ENCODE data around the gene GNG3. TPM values are rescaled to one million over a fixed set of nuclear protein-coding genes. Genes with fewer than 3 reads are reported as not detected.
A peak's percentile ranks its signal among the peaks of the same experiment; 100 is the strongest.

Gene GNG3
- total RNA-seq, 1 donor, result not detected

- no peak for TF ChIP-seq CTCF (IDR thresholded peaks at IDR 0.05; ENCODE audit: extremely low read depth, low read depth, low read length)
- DNase-seq (ENCODE audit: insufficient read length, low spot score, missing footprints), result no peak
- H3K27ac ChIP-seq (ENCODE audit: low read depth, low read length), result peak overlapping the region; percentile 90
Observed at GRCh38 chr11:62752994-62753735, 45.7 kb downstream of the GNG3 start.

GRCh38 chr11:62753736-62754603, 46.5 kb downstream of the GNG3 start, which contains the start of gene ZBTB3:
Gene ZBTB3 (minus strand): TSS chr11:62754160. CDS start chr11:62753664, 496 bp downstream.
- Histone ChIP-seq H3K27me3 (ENCODE audit: insufficient read depth, low read length) (no peaks in the 10 kb centered on the region), H2AFZ (ENCODE audit: low read length) (peak within 1 kb of the TSS; percentile 98), H3K4me2 (ENCODE audit: insufficient read depth, low read length) (peak within 1 kb of the TSS; percentile 88), H4K20me1 (ENCODE audit: insufficient read depth, low read length) (no peaks in the 10 kb centered on the region), H3K79me2 (ENCODE audit: insufficient read depth, low read length) (peaks cover 22% of the 10 kb centered on the region), H3K9me3 (ENCODE audit: low read depth, low read length) (no peaks in the 10 kb centered on the region), H3K4me3 (ENCODE audit: insufficient read depth, low read length) (peak within 1 kb of the TSS; percentile 89), H3K27ac (ENCODE audit: low read depth, low read length) (peak within 1 kb of the TSS; percentile 90), H3K4me1 (ENCODE audit: insufficient read depth, low read length) (peaks cover 3% of the 10 kb centered on the region), H3K36me3 (ENCODE audit: insufficient read depth, low read length) (peaks cover 8% of the 10 kb centered on the region)
- peak; percentile 98 for DNase-seq (ENCODE audit: insufficient read length, low spot score, missing footprints)
- TF ChIP-seq CTCF (IDR thresholded peaks at IDR 0.05; ENCODE audit: extremely low read depth, low read depth, low read length), result no peak

More at GRCh38 chr11:62752994-62753735, 45.7 kb downstream of the GNG3 start:
- Histone ChIP-seq H3K4me1 (ENCODE audit: insufficient read depth, low read length) (peaks cover 3% of the 10 kb centered on the region), H3K4me3 (ENCODE audit: insufficient read depth, low read length) (peak overlapping the region; percentile 89), H3K36me3 (ENCODE audit: insufficient read depth, low read length) (peaks cover 8% of the 10 kb centered on the region), H3K27me3 (ENCODE audit: insufficient read depth, low read length) (no peaks in the 10 kb centered on the region), H3K79me2 (ENCODE audit: insufficient read depth, low read length) (peaks cover 22% of the 10 kb centered on the region), H3K4me2 (ENCODE audit: insufficient read depth, low read length) (peak overlapping the region; percentile 88), H3K9me3 (ENCODE audit: low read depth, low read length) (no peaks in the 10 kb centered on the region), H2AFZ (ENCODE audit: low read length) (peak overlapping the region; percentile 98), H4K20me1 (ENCODE audit: insufficient read depth, low read length) (no peaks in the 10 kb centered on the region)

- Histone ChIP-seq H3K36me3 (ENCODE audit: insufficient read depth, low read length) (peaks cover 8% of the 10 kb centered on the region), H3K4me1 (ENCODE audit: insufficient read depth, low read length) (peaks cover 3% of the 10 kb centered on the region), H3K27me3 (ENCODE audit: insufficient read depth, low read length) (no peaks in the 10 kb centered on the region), H4K20me1 (ENCODE audit: insufficient read depth, low read length) (no peaks in the 10 kb centered on the region), H3K27ac (ENCODE audit: low read depth, low read length) (no peak overlapping the region), H2AFZ (ENCODE audit: low read length) (no peak overlapping the region), H3K79me2 (ENCODE audit: insufficient read depth, low read length) (peaks cover 22% of the 10 kb centered on the region), H3K9me3 (ENCODE audit: low read depth, low read length) (no peaks in the 10 kb centered on the region), H3K4me2 (ENCODE audit: insufficient read depth, low read length) (no peak overlapping the region), H3K4me3 (ENCODE audit: insufficient read depth, low read length) (no peak overlapping the region)
- DNase-seq (ENCODE audit: insufficient read length, low spot score, missing footprints), result no peak
- no peak for TF ChIP-seq CTCF (IDR thresholded peaks at IDR 0.05; ENCODE audit: extremely low read depth, low read depth, low read length)
Observed at GRCh38 chr11:62755086-62755615, 47.7 kb downstream of the GNG3 start.

All from osteoblast (primary cell).